Right ventricle myocardium inferior (tissue), 1 donor: ENCODE measurements around the gene CDC45. TPM values are rescaled to one million over a fixed set of nuclear protein-coding genes. Genes with fewer than 3 reads are reported as not detected.

ENCODE experiments used
- ATAC-seq: fragments of 200-7000 bp; cut with Tn5 transposase; one replicate; pipeline ENCODE4 v1.9.1; 2020; ENCODE audit warnings: mild to moderate bottlenecking, moderate library complexity
- DNase-seq: peaks from one replicate; pipeline ENCODE4 v3.0.0; 2021; ENCODE audit errors: missing footprints
- intact Hi-C: fragments of 100-400 bp; cut with DNase I; formaldehyde crosslinking; loops from one replicate; pipeline ENCODE4 v1.11.0; 2022
- total RNA-seq: library from RNA; stranded (reverse); fragmentation: NEBNext Ultra II Directional; extraction: Animal tissue kit (Norgen Biotek cat#: 25700); gene quantifications from one replicate; pipeline ENCODE4 v1.2.1, GENCODE V29; 2021
- donor health status: DM: no; HTN: yes; CAD: no; lungs with severe emphysema.

CDC45 gene
- total RNA-seq, 1 donor from 2014 or later: 0.76 TPM

- no peak for ATAC-seq
- DNase-seq: no peak
- intact Hi-C loops: loop anchor here (1.0 kb wide), 1 partner anchor 14 kb away; the partner anchor contains the start of gene MRPL40
Measured at GRCh38 chr22:19446603-19447329, 33.0 kb upstream of the CDC45 start.

- intact Hi-C loops: loop anchor here (1.0 kb wide), 1 partner anchor 15 kb away; the partner anchor contains the start of gene MRPL40
- ATAC-seq (peak; percentile 94), DNase-seq (peak; percentile 94)
Measured at GRCh38 chr22:19447330-19448075, 32.2 kb upstream of the CDC45 start, which contains the start of gene C22orf39. Gene C22orf39 (minus strand): TSS chr22:19447711. CDS start chr22:19447688, 23 bp downstream.

- DNase-seq: no peak
- intact Hi-C loops: no loop called here
- ATAC-seq: peak; percentile 56
Measured at GRCh38 chr22:19448076-19448607, 31.6 kb upstream of the CDC45 start.

- intact Hi-C loops: no loop called here
- no peak for DNase-seq
Measured at GRCh38 chr22:19448739-19449421, 30.8 kb upstream of the CDC45 start.

GRCh38 chr22:19449422-19449767 is 30.3 kb upstream of the CDC45 start:
- no peak for ATAC-seq
- no peak for DNase-seq
- intact Hi-C loops: no loop called here

More at GRCh38 chr22:19448739-19449421, 30.8 kb upstream of the CDC45 start:
- no peak for ATAC-seq

- DNase-seq (no peak), ATAC-seq (no peak)
- intact Hi-C loops: no loop called here
Measured at GRCh38 chr22:19450363-19451175, 29.2 kb upstream of the CDC45 start.

- DNase-seq: no peak
- ATAC-seq: no peak
- intact Hi-C loops: no loop called here
Measured at GRCh38 chr22:19451570-19451969, 28.1 kb upstream of the CDC45 start.

GRCh38 chr22:19453718-19454117 is 26.0 kb upstream of the CDC45 start:
- ATAC-seq: no peak
- no peak for DNase-seq
- intact Hi-C loops: no loop called here

GRCh38 chr22:19454156-19454555 is 25.6 kb upstream of the CDC45 start:
- ATAC-seq (no peak), DNase-seq (no peak)
- intact Hi-C loops: no loop called here

- no peak for ATAC-seq
- intact Hi-C loops: no loop called here
- no peak for DNase-seq
Measured at GRCh38 chr22:19455033-19455432, 24.7 kb upstream of the CDC45 start.

- no peak for DNase-seq
- intact Hi-C loops: no loop called here
- no peak for ATAC-seq
Measured at GRCh38 chr22:19455585-19456370, 23.9 kb upstream of the CDC45 start.

GRCh38 chr22:19456541-19456940 is 23.2 kb upstream of the CDC45 start:
- ATAC-seq (no peak), DNase-seq (no peak)
- intact Hi-C loops: no loop called here

GRCh38 chr22:19457828-19458428 is 21.8 kb upstream of the CDC45 start:
- ATAC-seq (no peak), DNase-seq (no peak)
- intact Hi-C loops: no loop called here

- ATAC-seq (no peak), DNase-seq (no peak)
- intact Hi-C loops: no loop called here
Measured at GRCh38 chr22:19460036-19460435, 19.7 kb upstream of the CDC45 start.

- DNase-seq: no peak
- no peak for ATAC-seq
- intact Hi-C loops: no loop called here
Measured at GRCh38 chr22:19461506-19461905, 18.2 kb upstream of the CDC45 start.

- DNase-seq: no peak
- no peak for ATAC-seq
- intact Hi-C loops: loop anchor here (2.0 kb wide), 1 partner anchor 60 kb away; no protein-coding TSS in a partner anchor
Measured at GRCh38 chr22:19463008-19463407, 16.7 kb upstream of the CDC45 start.
